ENCODE measurements around the gene AUTS2.

The AUTS2 gene

DNA sequence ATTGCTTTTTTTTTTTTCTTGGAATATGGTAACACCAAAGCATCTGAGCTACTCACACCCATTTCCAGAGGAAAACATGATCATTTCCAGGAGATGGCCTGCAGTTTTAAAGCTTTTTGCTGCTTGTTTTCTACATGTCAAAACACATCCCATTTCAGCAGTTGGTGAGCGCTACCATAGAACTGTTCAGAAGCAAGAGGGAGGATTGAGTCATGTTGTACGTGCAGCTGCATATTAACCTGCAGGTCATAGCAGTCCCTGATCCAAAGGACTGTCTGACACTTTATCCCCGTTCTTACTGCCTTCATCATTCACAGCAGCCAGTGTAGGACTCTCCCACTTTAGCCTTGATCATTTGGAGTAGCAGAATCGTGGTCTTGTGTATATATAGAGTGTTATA is 124.6 kb downstream of the AUTS2 start:
- DNase-seq (ENCODE audit: low read depth in 2 of 2): no peak

DNA sequence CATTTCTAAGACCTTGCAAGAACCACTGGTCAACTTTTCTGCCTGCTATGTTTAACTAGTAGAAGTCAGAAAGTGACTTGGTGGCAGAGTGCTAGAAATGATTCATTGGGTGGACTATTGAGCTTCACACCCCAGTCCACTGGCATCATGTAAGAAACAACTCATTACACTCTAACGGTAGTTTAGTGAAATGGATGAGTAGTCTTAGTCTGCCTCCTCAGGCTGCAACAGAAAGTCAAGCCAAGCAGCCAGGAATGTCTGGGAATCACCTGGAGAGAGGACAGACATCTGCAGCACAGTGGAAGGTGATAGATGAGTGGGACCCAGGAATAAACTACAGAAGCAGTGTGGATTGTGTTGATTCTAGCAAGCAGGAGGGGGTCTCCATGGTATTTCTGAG is 125.4 kb downstream of the AUTS2 start:
- no peak for DNase-seq (ENCODE audit: low read depth in 2 of 2)

DNA sequence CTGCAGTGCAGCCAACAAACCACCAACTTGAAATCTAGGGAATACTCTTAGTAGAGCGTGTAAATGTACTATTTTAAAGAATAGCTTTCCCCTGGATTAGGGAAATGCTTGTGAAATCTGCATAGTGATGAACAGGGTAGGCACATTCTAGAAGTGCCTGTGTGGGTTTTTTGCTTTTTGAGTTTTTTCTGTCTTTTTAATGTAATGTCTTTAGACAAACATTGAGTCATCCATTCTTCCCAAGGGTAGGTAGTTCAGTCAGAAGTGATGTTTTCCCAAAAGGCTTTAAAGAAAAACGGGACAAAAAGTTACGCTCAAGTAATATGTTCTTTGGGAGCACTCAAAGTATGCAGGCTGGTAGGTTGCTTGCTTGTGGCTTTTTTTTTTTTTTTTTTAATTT is 130.0 kb downstream of the AUTS2 start:
- no peak for DNase-seq (ENCODE audit: low read depth in 2 of 2)

DNA sequence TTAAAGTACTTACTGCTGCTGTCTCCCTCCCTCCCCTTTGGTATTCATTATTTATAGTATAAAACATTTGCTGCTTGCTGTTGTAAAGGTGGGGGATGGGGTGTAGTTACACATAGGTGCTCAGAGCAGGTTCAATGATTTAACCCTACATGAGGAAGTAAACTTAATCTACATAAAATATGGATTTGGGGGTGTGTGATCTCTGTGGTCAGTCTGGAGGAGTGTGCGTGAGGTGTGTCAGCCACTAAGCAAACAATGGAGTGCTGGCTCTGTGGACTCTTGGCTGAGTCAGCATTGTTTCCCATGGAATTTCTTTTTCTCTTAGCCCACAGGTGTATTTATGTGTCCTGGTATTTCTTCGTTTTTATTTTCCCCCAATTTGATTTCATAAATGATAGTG is 133.9 kb downstream of the AUTS2 start:
- DNase-seq (ENCODE audit: low read depth in 2 of 2): no peak

DNA sequence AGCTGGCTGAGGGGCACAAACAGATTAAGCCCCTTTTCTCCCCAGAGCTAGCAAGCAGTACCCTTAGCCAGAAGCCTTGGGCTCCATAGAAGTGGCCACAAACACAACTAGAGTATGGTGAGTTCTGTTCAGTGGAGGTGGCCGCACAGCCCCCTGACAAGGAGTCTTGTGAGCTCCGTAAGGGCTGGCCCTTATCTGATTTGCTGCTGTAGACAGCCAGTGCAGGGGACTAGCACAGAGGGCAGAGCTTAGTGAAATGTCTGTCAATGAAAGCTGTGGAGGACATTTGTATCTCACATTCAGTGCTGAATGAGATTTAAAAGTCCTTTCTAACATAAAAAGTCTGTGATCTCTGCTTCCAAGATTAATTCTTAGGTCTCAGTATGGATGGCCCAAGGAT is 137.3 kb downstream of the AUTS2 start:
- no peak for DNase-seq (ENCODE audit: low read depth in 2 of 2)

DNA sequence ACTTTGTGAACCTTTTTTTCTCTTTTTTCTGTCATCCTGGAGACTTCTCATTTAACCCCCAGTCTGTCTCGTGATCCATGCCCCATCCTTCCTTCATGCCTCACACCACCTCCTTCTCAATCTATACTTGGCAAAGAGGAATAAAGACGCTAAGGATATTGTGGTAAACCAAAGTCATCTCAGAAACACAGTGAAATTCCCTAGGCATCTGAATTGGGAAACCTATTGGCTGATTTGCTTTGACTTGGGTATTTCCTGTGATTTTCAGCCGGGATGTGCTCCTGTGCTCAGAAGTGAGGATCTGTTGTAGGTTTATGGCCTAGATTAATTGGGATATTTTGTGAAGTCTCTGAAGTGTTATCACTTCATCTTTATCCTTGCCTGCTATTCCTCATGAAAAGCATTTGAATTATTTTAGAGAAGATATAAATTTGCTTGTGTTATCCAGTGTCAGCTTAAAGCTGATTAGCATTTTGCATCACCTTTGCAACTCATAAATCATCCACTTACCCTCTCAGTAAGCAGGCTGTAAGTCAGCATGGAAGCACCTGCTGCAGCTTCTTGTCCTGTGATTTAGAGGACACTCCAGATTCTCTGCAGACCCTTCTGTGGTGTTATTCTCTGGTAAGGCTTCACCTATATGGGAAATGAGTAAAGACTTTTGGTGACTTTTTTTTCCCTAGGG is 138.0 kb downstream of the AUTS2 start:
- no peak for DNase-seq (ENCODE audit: low read depth in 2 of 2)

DNA sequence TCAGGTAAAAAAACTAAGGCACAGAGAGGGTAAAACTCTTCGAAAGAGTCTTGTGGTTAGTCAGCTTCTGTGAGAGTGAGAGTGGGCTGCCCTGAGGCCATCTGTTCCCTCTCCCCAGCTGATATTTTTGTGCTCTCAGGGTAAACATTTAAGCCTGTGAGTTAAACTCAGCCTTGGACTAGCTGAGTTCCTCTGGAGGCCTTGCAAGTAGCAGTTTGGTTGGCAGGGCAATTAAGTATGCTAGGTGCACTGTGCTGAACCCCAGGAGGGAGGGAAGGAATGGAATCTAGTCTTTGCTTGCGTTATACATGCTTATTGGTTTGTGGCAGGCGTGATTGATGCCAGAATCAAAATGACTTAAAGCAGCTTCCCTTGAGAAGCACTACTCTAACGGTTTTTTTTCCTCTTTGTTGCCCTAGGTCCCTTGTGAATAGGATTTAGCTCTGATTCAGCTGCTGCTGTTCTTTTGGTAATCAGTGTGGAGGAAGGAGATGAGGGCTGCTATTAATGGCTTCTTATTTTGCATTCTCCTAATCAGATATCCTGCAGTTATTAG is 140.2 kb downstream of the AUTS2 start:
- no peak for DNase-seq (ENCODE audit: low read depth in 2 of 2)

DNA sequence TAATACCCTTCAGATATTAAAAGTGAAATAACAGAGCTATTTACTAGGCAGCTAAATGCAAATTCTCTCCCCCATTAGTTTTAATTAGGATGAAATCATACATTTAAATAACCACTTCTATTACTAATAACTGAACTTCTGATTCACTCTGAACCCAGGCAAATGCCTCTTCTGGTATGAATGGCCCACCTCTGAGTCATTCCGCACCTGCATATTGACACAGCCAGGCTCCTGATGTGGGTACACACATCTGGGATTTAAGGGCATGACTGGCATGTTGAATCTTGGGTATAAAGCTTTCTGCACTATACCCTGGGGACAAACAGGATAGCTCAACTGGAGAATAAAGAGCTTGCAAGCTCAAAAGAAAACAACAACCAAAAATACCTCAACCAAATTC is 140.9 kb downstream of the AUTS2 start:
- DNase-seq (ENCODE audit: low read depth in 2 of 2): peak in 1 of 2 donors; percentile 1

DNA sequence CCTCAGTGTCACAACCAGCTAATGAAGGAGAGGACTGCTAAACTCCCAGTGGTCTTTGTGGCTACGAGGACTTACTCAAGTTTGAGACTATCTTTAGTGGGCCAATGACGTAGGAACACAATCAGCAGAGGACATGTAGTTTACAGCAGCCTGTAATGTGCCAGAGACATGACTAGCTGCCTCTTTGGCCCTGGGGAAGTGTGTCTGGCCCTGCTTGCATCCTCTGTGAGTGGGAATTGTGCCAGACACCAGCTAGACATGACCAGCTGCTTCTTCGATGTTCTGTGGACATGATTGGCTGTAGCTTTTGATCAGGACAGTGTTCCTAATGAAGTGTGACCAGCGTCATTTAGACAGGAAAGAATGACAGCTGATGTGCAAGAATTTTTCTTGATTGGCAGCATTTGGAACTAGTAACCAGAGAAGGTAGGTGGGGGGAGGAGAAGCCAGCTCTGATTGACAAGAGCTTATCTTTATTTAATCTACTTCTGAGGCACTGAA is 141.7 kb downstream of the AUTS2 start:
- no peak for DNase-seq (ENCODE audit: low read depth in 2 of 2)

DNA sequence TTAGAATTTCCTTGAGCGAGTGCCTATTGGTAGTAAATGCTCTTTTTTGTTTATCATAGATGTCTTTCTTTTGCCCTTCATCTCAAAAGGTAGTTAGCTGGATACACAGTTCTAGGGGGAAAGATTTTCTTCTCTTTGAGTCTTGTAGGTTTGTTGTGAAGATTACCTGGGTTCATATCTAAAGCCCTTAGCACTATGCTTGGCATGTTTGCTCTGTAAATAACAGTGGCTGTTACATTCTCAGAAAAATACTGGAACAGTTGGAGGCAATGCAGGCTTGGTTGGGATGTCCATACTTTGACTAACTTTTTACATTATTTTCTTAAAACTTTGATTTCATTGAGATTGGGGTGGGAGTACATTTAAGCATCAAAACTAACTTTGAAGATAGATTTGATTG is 144.0 kb downstream of the AUTS2 start:
- no peak for DNase-seq (ENCODE audit: low read depth in 2 of 2)

DNA sequence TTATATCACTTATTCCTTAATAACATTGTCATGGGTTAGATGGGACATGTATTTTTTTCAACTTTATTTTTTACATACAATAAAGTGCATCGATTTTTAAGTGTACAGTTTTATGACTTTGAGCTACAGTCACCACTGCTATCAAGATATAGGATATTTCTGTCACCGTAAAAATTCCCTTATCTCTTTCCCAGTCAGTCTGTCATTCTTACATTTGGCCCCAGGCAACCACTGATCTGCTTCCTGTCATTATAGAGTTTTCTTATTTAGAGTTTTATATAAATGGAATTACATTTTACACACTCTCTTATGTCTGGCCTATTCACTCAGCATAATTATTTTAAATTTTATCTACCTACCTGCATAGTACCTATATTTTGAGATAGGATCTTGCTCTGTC is 145.2 kb downstream of the AUTS2 start:
- no peak for DNase-seq (ENCODE audit: low read depth in 2 of 2)

DNA sequence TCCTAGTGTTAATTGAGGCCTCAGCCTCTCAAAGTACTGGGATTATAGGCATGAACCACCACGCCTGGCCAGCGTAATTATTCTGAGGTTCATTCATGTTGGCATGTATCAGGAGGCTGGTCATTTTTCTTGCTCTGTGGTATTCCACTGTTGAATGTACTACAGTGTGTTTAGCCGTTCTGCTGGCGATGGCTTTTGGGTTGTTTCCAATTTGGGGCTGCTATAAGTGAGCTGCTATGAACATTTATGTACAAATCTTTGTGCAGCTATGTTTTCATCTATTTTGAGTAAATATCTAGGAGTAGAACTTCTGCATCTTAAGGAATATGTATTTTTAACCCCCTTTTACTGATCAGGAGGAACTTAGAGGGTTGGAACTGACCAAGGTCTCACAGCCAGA is 145.8 kb downstream of the AUTS2 start:
- no peak for DNase-seq (ENCODE audit: low read depth in 2 of 2)

DNA sequence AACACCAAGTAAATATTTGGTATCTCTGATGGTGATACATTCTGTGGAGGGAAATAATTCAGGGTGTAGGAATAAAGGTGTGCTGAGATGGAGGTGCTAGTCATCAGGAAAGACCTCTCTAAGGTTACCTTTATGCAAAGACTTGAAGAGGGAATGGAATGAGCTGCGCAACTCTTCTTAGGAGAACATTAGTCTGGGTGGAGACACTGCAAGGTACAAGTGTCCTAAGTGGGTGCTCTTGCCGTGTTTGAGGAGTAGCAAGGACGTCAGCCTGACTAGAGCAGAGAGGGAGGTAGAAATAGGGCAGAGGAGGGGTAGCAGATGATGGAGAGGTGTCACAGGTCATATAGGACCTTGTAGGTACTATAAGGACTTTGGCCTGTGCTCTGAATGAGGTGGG is 148.1 kb downstream of the AUTS2 start:
- no peak for DNase-seq (ENCODE audit: low read depth in 2 of 2)

DNA sequence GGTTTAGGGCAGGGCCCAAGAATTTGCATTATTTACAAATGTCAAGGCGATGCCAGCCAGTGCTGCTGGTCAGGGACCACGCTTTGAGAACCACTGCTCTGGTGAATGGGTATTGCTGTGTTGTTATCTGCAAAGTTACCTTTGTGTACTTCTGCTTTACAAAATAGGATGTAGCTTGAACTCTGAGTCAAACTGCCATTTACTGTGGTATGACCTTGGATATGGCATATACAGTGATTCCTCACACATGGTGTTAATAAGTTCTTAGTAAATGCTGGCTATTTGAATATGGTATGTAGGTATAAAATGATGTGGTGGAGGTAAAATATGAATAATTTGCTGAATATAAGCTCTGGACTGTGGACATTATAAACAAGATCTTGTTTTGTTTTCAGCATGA is 148.9 kb downstream of the AUTS2 start:
- DNase-seq (ENCODE audit: low read depth in 2 of 2): no peak

DNA sequence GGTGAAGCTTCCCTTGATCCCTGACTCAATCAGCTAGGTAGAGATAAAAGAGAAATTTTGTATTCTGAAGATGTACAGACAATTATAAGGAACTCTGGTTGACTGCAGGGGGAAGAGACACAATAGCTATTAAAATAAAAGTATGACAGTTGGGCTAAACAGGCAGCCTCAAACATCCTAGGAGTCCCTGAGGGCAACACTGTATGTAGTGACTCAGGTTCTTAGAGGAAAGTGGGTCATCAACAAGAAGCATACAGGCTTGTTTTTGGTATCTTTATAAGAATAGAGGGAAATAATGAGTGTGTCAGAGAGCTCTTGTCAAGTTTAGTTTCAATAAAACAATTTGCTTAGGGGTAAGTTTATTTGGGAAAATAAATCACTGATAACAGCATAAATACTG is 150.3 kb downstream of the AUTS2 start:
- DNase-seq (ENCODE audit: low read depth in 2 of 2): no peak

DNA sequence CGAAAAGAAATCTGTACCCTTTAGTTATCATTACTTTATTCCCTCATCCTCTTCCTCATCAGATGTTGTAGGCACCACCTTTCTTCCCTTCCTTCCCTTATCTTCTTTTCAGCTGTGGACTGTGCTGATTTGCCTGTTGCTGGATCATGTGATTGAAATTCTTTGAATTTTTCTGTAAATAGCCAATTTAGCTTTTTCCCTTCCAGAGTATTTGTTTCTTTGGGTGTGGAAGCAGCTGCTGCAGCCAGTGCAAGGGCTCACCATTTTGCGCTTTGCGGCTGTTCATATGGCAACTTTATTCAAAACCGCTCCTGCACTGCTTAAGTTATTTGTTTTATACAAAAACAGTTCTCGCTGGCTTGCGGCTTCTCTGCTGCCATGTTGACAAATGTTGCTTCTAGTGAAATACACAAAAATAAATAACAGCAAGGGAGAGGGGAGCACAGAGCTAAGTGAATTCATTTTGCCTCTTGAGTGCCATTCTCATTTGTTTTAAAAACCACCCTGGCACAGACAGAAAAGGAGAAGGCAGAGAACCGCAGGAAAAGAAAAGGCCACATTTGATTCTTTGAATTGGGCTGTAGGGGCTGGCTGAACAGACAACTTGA is 151.2 kb downstream of the AUTS2 start:
- no peak for DNase-seq (ENCODE audit: low read depth in 2 of 2)

DNA sequence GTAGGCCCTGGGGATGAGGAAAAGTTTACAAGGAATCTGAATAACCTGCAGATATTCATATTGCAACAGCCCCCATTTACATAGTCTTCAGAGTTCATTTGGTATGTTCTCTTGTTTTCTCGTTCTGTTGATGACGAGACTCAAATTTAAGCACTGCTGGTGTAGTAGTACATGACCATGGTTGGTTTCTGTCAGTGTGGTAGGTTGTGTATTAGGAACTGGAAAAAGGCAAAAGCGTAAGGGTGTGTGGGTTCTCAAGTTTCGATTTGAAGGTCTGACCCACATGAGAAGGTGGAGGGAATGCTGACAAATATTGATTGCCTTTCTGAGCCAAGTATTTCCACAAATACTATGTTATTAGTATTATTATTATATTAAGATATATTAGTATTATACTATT is 151.7 kb downstream of the AUTS2 start:
- no peak for DNase-seq (ENCODE audit: low read depth in 2 of 2)

DNA sequence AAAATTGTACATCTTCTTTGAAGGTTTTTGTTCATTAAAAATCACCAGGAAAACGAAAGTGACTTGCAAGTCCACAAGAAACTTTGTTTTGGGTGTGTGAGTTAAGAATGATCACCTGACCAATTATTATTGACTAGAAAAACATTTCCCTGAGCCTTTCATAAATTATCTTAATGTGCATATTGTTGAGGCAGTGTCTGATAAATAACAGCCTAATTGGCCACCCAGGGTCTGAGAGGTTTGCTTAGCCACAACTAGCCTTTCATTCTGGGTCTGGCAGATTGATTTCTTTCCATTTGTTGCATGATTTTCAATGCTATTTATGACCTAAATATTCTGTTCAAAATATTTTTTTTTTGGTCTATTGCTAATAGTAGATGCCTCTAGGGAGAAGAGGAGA is 152.8 kb downstream of the AUTS2 start:
- DNase-seq (ENCODE audit: low read depth in 2 of 2): no peak

DNA sequence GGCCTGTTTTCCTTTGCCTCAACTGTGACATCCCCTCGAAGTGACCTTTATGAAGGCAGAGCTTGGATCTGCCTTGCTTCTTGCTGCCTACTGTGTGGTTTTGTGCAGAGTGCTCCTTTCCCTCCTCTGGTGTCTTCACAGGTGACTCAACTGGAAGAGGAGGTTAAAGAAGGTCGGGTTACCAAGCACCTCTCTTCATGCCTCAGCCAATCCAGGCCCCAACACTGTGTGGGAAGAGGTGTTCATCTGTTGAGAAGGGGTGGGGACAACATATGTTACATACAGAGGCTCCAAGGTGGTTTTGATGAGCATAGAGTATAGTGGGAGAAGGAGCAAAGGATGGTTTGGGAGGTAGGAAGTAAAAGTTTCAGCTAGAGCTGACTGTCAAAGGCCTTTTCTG is 155.7 kb downstream of the AUTS2 start:
- DNase-seq (ENCODE audit: low read depth in 2 of 2): no peak

DNA sequence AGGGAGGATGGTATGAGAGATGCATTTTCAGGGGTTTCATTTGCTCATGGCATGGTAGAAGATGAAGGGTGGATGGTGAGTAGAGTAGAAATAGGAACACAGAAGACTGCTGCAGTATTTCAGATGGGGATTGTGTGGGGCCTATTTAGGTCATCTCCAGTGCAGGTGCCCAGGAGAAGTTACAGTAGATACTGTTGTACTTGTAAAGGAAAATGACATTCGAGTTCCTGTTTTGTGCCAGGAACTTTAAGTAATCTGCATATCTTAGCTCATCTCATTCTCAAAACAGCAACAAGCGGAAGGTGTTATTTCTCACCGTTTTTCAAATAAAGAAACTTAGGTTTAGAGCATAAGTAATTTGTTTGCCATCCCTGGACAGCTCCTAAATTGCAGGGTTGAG is 156.2 kb downstream of the AUTS2 start:
- no peak for DNase-seq (ENCODE audit: low read depth in 2 of 2)

DNA sequence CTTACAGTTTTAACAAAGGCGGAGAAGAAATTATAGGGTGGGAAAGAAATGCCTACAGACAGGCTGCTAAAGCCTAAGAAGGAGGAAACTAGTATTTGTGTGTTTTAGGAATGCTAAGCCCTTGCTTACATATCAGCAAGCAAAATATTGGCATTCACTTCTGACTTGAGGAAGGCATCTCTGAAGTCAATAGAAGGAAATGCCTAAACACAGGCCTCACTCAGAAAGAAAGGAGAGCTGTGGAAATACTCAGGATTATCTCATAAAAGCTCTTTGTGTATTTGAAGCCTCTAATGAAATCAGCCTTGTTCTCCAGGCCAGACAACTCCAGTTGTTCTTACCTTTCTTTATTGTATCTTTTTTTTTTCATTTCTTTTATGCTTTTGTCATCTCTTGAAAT is 158.0 kb downstream of the AUTS2 start:
- no peak for DNase-seq (ENCODE audit: low read depth in 2 of 2)

DNA sequence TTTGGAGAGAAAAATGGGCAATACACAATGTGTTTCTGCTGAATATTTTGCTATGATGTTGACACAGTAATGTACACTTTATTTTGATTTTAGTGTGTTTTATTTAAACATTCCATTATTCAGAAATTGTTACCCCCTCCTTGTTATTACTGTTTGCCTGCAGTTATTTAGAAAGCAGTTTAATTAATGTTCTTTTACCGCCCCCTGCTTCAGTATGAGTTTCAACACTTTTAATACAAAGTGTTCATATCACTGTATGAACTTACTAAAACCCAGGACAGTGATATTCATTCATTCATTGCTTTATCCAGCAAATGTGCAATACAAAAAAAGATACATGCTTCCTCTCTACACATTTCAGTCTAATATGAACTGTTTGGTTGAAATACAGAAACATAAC is 159.3 kb downstream of the AUTS2 start:
- no peak for DNase-seq (ENCODE audit: low read depth in 2 of 2)

DNA sequence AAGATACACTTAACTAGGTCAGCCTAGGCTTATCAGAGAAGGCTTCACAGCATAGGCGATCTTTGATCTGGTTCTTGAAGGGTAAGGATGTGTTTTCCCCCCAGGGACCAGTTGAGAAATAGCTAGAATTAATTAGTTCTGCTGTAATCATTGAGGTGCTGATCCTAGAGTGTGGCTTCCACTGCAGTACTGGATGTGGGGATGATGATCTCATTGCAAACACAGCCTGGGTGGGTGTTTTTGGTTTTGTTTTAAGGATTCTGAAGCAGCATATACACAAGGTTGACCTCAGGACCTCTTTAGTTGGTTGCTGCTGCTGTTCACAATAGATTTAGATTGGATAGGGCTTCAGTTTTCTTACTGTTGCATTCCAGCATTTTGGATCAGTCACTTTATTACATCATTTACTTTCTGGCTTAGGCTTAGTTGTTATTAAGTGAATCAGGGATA is 159.7 kb downstream of the AUTS2 start:
- DNase-seq (ENCODE audit: low read depth in 2 of 2): no peak
